HG03064 (cell line): Measurements from ENCODE around the gene REC114.
"Not testable (repeated sequence)": the region's sequence is repeated elsewhere in the genome, so short reads cannot be mapped to it uniquely, and the experiment has no call there.

ENCODE experiments used
- ATAC-seq: cut with Tn5 transposase; IDR thresholded peaks from one replicate; pipeline ENCODE4 v1.9.1; 2021; ENCODE audit warnings: low read depth; ENCODE audit not compliant: unreplicated experiment

REC114 gene

DNA sequence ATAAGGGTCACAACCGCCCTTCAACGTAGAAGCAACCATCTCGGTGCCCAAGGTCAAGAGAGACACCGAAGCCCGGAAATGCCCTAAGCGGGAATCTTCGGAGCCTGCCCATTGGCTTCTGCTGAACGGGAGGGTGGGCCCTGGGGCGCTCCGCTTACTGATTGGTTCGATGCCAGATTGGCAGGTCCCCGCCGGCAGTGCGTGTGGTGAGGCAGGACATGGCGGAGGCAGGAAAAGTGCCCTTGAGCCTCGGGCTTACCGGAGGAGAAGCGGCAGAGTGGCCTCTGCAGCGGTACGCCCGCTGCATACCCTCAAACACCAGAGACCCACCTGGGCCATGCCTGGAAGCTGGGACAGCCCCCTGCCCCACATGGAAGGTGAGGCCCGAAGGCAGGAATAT, at the start of gene REC114:
REC114 (plus strand) TSS at position 197 of the 400 bp plus-strand sequence; CDS start at position 219, 22 bp downstream.
- ATAC-seq = no peak

GRCh38 chr15:73393336-73393735, 49.6 kb upstream of the REC114 start:
- ATAC-seq = no peak

DNA sequence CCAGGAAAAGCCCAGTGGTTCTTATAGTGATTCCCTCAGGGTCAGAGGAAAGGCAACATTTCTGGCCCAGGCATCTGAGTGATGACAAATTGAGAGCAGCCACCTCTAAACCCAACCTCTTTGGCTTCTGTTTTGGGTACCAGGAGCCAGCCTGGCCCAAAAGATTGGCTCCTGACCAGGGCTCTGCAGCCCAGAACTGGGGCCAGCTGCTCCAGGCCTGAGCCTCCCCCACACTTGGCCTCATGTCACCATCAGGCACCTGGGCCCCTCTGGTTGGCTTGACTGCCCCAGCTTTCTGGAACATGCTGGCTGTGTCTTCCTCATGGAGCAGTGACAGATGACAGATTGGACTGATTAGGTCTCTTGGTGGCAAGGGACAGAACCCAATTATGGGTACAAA, 48.2 kb upstream of the REC114 start:
- no peak for ATAC-seq

DNA sequence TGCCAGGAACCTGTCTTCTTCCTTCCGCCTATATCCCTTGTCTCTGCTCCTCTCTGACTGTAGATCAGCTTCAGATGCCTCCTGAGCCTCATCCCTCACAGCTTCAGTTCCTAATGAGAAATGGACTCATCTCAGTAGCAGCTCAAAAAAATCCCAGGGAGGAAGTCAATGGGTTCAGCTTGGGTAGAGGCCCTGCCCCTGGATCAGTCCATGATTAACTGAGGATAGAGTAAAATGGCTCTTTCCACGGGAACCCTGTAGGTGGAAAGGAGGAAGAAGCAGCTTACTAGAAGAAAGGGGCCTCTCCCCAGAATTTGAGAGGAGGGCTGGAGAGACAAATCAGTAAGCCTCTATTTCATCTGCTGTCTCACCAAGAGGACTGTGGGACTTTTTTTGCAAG, 47.3 kb upstream of the REC114 start:
- no peak for ATAC-seq

GRCh38 chr15:73397461-73397860, 45.5 kb upstream of the REC114 start:
- ATAC-seq = no peak

GRCh38 chr15:73398861-73399260, 44.1 kb upstream of the REC114 start:
- ATAC-seq = no peak

- not testable (repeated sequence) for ATAC-seq
These were observed 42.7 kb upstream of the REC114 start for GRCh38 chr15:73400222-73400621.

DNA sequence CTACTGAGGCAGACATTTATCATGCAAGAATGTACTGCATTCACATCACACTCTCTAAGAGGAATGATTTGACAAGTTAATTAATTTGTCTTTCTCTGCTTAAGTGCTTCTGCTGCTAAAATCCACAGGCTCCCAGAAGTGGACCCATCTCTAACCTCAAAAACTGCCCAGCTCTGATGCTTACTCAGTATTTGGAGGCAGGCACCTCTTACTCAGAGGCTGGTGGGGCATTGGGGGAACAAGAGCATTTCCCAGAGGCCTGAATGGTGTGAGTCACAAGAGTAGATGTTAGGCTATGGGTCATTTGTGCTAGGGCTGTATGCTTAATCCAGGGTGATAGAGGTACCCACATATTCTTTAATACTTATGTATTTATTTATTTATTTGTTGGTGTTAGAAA, 39.8 kb upstream of the REC114 start:
- no peak for ATAC-seq

DNA sequence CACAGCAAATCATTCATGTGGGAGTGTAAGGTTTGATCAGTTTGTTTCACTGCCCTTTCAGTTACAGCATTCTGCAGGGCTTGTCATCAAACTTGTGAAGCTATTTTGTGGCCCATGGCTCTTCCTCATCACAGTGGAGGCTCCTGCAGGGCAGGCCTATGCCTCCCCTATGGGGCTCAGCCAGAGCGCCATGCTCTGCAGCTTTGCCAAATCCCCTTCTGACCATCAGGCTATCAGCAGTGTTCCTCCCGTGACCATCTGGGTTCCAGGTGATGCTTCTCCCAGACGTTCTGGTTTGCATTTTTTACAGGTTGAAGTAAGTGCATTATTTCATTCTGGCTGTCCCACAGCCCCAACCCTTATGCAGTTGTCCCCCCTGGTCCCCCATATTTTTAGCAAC, 28.1 kb upstream of the REC114 start:
- no peak for ATAC-seq

DNA sequence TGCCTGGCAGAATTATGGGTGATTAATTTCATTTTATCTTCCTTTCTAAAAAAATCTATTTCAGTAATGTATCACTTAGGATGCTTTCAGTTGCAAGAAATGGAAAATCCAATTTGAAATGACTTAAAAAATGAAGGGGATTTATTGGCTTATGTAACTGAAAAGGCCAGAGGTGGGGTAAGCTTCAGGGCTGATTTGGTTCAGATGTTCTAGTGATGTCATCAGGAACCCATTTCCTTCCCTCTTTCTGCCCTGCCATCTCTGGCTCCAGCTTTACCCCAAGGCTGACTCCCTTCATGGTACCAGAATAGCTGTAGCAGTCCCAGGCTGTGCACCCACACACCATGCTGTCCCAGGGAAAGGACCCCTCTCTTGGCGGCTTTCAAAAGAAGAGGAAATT, 18.5 kb upstream of the REC114 start:
- ATAC-seq = no peak

- no peak for ATAC-seq
These were observed 17.5 kb upstream of the REC114 start for GRCh38 chr15:73425510-73425909.

- ATAC-seq = no peak
These were observed 16.5 kb upstream of the REC114 start for GRCh38 chr15:73426323-73426994.

- ATAC-seq = not testable (repeated sequence)
These were observed 11.6 kb upstream of the REC114 start for GRCh38 chr15:73431329-73431728.

DNA sequence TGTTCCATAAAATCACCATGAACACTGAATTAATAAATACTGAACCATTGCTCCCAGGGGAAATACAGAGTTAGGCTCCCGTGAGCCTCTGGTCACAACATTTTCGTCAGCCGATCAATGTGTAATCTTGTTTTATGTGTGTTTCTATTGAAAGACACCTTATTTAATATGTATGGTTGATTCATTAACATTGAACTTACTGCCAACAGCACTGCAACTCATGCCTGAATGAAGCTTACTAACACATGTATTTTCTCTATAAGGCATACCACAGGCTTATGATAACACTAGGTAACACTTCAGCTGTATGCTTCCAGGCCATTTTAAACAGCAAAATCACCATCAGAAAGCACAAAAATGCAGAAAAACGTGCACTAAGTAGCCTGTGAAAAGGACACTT, 9.1 kb upstream of the REC114 start:
- ATAC-seq = no peak

DNA sequence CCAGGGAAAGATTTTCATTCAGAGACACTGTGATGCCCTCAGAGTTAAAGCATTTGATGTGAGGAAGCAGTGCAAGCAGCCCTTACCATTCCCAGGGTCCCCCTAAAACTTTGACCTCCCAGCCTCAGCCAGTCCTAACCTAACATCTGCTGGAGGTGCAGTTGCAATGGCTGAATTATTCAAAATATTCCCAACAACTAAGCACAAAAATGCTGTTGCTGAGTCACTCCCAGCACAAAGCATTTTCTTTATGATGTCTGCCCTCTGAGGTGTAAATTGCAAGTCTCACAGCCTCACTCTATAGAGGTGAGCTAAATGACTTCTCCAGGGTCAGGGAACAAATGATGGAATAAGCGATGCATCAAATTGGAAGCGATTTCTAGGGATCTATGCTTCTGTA, 6.4 kb upstream of the REC114 start:
- no peak for ATAC-seq

DNA sequence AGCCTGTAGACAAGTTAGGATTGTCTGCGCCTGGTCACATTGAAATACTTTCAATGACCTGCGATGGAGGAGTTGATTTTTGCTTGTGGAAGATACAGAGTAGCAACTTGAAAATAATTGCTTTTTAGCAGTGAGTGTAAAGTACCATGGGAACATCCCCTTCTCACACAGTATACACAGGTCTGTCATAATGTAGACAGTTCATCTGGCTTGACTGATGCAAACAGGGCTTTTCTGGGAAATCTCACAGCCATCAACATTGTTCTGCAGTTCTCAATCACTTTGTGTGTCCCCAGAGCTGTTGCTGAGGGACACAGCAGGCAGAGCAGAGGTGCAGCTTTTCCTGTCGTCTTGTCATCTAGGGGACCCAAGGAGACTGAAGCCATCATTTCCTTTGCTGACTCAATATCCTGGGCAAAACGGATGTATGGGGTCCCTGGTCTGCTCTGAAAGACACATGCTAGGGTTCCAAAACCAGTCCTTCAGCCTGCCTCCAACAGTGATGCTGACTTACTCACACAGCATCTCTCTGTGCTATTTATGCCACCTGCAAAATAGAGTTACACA, 5.3 kb upstream of the REC114 start:
- ATAC-seq = no peak

- ATAC-seq = no peak
These were observed 4.3 kb upstream of the REC114 start for GRCh38 chr15:73438651-73439050.

GRCh38 chr15:73440571-73440970, 2.4 kb upstream of the REC114 start:
- ATAC-seq = no peak

DNA sequence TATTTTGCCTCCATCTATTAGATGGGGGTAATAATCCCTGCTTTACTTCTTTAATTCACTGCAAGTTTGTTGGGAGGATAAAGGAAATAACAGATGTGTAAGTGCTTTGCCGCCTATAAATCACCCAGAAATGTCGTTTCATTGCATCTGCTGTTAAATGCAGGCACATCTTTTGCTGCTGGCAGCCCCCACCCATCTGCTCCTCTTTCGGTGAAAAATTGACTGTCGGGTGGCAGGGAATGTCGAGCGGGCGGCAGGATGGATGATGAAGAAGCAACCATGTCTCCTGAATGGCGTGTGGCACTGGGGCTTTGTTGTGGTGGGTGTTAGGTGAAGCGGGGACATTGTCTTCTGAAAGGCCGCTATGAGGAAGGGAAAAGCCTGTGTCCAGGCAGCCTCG, 543 bp upstream of the REC114 start:
- ATAC-seq = no peak

- ATAC-seq = not testable (repeated sequence)
These were observed 4.5 kb downstream of the REC114 start for GRCh38 chr15:73447471-73447870.

DNA sequence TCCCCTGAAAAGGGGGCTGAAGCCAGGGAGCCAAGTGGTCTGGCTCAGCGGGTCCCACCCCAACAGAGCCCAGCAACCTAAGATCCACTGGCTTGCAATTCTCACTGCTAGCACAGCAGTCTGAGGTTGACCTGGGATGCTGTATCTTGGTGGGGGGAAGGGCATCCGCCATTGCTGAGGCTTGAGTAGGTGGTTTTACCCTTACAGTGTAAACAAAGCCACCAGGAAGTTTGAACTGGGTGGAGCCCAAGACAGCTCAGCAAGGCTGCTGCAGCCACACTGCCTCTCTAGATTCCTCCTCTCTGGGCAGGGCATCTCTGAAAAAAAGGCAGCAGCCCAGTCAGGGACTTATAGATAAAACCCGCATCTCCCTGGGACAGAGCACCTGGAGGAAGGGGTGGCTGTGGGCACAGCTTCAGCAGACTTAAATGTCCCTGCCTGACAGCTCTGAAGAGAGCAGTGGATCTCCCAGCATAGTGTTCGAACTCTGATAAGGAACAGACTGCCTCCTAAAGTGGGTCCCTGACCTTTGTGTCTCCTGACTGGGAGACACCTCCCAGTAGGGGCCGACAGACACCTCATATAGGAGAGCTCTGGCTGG, 5.3 kb downstream of the REC114 start:
- not testable (repeated sequence) for ATAC-seq

GRCh38 chr15:73449980-73450379, 7.0 kb downstream of the REC114 start:
- ATAC-seq = not testable (repeated sequence)
